H7 (cell line): ENCODE data around the gene TBC1D23. TPM values are rescaled to one million over a fixed set of nuclear protein-coding genes. Genes with fewer than 3 reads are reported as not detected.
"Not testable (repeated sequence)": the region's sequence is repeated elsewhere in the genome, so short reads cannot be mapped to it uniquely, and the experiment has no call there.

ENCODE experiments used
- DNase-seq: peaks from one replicate; pipeline ENCODE4 v3.0.0; 2012
- H3K27me3 ChIP-seq: 2 replicates; pipeline ENCODE4 v1.6.0; 2011; ENCODE audit warnings: mild to moderate bottlenecking, low read length; ENCODE audit not compliant: control insufficient read depth, insufficient read depth
- H3K36me3 ChIP-seq: replicated peaks from 2 replicates; pipeline ENCODE4 v1.5.1; 2011; ENCODE audit warnings: low read length; ENCODE audit not compliant: control insufficient read depth, insufficient read depth
- H3K4me3 ChIP-seq: 2 replicates; pipeline ENCODE4 v1.5.1; 2011; ENCODE audit warnings: low read depth, mild to moderate bottlenecking, control low read depth, low read length, moderate library complexity; ENCODE audit not compliant: insufficient read depth
- total RNA-seq: library from RNA; depleted of rRNA; stranded (reverse); fragments of >200 nt; shearing (Covaris generic); gene quantifications from 2 replicates; pipeline ENCODE4 v1.2.3, GENCODE V29; 2014

TBC1D23 gene
- total RNA-seq, 1 experiment from 2014 or later: 63.0 TPM

- Histone ChIP-seq H3K36me3 (no peaks in the 10 kb centered on the region; the same call in 1 of the 2 replicates), H3K27me3 (no peaks in the 10 kb centered on the region), H3K4me3 (no peak overlapping the region)
- DNase-seq: no peak
Measured at GRCh38 chr3:100306695-100307094, 45.9 kb downstream of the TBC1D23 start.

- no peak for DNase-seq
- no peaks in the 10 kb centered on the region for H3K36me3 ChIP-seq
- no peaks in the 10 kb centered on the region for H3K27me3 ChIP-seq
- H3K4me3 ChIP-seq: no peak overlapping the region
Measured at GRCh38 chr3:100310355-100310965, 49.7 kb downstream of the TBC1D23 start.

- DNase-seq: no peak
- no peaks in the 10 kb centered on the region for H3K27me3 ChIP-seq
- H3K36me3 ChIP-seq: no peaks in the 10 kb centered on the region
- no peak overlapping the region for H3K4me3 ChIP-seq
Measured at GRCh38 chr3:100311011-100311410, 50.2 kb downstream of the TBC1D23 start.

- Histone ChIP-seq H3K36me3 (no peaks in the 10 kb centered on the region; the same call in 1 of the 2 replicates), H3K4me3 (no peak overlapping the region), H3K27me3 (no peaks in the 10 kb centered on the region)
- DNase-seq: peak; percentile 18
Measured at GRCh38 chr3:100316641-100317069, 55.9 kb downstream of the TBC1D23 start.

DNA sequence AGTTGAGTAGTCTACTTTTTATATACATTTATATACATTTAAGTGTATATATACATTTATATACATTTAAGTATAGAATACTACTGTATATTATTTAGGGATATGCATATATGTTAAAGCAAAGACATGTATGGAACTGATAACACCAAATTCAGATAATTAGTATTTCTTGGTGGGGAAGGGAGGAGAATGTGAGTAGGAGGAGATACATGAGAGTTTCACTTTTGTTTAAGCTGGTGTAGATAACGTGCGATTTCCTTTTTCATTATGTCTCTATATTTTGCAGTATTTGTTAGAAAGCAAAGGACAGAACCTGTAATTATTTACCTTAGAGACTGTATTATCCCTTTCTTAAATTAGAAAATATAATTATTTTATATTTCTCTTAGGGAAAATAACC is 57.1 kb downstream of the TBC1D23 start:
- no peaks in the 10 kb centered on the region; the same call in 1 of the 2 replicates for H3K36me3 ChIP-seq
- H3K27me3 ChIP-seq: no peaks in the 10 kb centered on the region
- no peak for DNase-seq
- H3K4me3 ChIP-seq: no peak overlapping the region

DNA sequence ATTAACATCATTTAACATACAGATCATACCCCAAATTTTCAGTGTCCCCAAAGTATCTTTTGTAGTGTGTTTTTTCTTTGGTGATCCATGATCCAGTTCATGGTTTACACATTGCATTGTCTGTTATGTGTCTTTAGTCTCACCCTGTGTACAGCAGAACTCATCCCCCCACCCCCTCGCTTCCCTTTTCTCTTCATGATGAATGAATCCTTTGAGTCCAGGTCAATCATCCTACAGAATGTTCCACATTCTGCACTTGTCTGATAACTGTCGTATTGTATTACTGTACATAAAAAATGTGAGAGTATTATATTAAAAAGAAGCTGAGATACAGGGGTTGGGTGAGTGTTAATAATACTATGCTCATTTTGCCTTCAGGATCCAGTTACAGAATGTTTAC is 59.2 kb downstream of the TBC1D23 start:
- no peaks in the 10 kb centered on the region; the same call in 1 of the 2 replicates for H3K36me3 ChIP-seq
- no peak for DNase-seq
- H3K27me3 ChIP-seq: no peaks in the 10 kb centered on the region
- no peak overlapping the region for H3K4me3 ChIP-seq

DNA sequence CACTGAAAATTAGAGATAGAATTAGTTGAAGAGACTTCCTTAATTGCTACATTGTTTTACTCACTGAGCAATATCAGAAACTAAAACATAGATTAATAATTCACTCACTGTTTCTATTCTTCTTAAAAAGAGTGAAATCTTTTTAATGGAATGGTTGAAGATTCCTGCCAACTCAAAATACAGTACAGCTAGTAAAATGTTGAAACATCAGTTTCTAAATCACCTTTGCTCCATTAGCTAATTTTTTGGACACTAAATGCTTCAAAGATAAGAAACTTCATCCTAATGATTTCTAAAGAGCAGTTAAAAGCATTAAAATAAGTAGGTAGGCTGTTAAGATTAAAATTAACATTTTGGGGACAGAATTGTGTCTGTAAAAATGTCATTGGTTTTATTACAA is 63.3 kb downstream of the TBC1D23 start:
- Histone ChIP-seq H3K36me3 (no peaks in the 10 kb centered on the region; the same call in 1 of the 2 replicates), H3K4me3 (no peak overlapping the region), H3K27me3 (no peaks in the 10 kb centered on the region)
- no peak for DNase-seq

DNA sequence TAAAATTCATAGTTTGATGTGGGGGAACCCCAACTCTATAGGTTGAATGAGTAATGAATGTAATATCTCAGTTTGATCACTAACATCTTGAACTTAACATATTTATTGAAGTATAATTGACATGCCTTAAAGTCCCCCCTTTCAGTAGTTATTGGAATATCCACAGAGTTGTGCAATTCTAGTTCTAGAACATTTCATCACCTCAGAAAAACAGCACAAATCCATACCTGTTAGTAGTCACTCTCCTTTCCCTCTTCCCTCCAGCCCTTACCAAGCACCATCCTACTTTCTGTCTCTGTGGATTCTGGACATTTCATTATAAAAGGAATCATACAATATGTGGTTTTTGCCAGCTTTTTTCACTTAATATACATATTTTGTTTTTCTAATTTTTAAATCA is 65.0 kb downstream of the TBC1D23 start:
- H3K27me3 ChIP-seq: no peaks in the 10 kb centered on the region
- H3K4me3 ChIP-seq: no peak overlapping the region
- no peaks in the 10 kb centered on the region for H3K36me3 ChIP-seq
- DNase-seq: no peak

- DNase-seq, H3K27me3 ChIP-seq, H3K36me3 ChIP-seq, H3K4me3 ChIP-seq: not testable (repeated sequence)
Measured at GRCh38 chr3:100327377-100327776, 66.6 kb downstream of the TBC1D23 start.

GRCh38 chr3:100329800-100330489 is 69.2 kb downstream of the TBC1D23 start:
- no peaks in the 10 kb centered on the region for H3K27me3 ChIP-seq

DNA sequence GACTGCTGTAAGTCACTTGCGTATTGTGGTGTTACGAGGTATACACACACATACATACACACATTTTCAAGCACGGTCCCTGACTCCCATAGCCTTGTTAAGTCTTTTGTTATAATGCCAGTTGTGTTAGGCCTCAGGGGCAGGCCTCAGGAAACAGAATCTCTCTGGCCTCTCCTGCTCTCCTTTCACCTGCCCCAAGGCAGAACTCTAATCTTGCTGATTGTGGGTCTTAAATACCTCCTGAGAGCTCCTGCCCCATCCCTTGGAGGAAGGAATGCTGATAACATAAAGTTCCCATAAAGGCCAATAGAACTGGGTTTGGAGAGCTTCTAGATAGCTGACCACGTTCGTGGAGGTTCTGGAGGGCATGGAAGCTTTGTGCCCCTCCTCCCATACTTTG is 69.9 kb downstream of the TBC1D23 start:
- Histone ChIP-seq H3K36me3 (no peaks in the 10 kb centered on the region), H3K4me3 (no peak overlapping the region), H3K27me3 (no peaks in the 10 kb centered on the region)
- DNase-seq: no peak

More at GRCh38 chr3:100329800-100330489, 69.2 kb downstream of the TBC1D23 start:
- no peak for DNase-seq
- Histone ChIP-seq H3K36me3 (no peaks in the 10 kb centered on the region), H3K4me3 (no peak overlapping the region)

DNA sequence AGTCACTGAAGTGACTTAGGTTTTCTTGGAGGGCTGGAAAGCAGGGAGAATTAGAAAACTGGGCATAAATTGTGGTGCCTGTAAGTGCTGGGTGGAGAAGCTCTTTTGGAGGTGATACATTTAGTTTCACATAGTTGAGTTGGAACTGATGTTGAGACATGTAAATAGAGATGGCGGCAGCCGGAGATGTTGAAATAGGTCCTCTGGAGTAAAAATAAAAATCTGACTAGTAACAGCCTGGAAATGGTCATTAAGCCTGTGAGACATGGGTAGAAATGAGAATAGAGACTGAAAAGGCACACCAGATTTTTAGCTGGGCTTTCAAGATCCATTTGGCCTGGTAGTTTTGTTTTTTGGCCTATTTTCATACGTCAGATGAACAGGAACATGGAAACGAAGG is 70.9 kb downstream of the TBC1D23 start:
- H3K27me3 ChIP-seq: no peaks in the 10 kb centered on the region
- no peak overlapping the region for H3K4me3 ChIP-seq
- no peak for DNase-seq
- no peaks in the 10 kb centered on the region for H3K36me3 ChIP-seq

DNA sequence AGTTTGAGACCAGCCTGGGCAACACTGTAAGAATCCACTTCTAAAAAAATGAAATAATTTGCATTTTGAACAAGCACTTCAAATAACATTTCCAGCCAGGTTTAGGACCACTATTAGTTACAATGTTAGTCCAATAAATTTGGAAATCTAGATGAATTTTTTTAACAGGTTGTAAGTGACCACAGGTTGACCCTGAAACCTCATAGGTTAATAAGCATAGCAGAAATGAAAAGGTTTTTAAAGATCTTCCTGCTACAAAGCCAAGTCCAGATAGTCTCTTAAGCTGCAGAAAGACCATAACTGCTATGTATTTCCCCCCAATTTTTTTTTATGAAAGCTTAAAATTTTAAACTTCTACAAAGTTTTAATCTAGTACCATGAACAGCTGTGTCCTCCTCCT is 72.3 kb downstream of the TBC1D23 start:
- Histone ChIP-seq H3K36me3 (no peaks in the 10 kb centered on the region), H3K4me3 (no peak overlapping the region), H3K27me3 (no peaks in the 10 kb centered on the region)
- DNase-seq: no peak

DNA sequence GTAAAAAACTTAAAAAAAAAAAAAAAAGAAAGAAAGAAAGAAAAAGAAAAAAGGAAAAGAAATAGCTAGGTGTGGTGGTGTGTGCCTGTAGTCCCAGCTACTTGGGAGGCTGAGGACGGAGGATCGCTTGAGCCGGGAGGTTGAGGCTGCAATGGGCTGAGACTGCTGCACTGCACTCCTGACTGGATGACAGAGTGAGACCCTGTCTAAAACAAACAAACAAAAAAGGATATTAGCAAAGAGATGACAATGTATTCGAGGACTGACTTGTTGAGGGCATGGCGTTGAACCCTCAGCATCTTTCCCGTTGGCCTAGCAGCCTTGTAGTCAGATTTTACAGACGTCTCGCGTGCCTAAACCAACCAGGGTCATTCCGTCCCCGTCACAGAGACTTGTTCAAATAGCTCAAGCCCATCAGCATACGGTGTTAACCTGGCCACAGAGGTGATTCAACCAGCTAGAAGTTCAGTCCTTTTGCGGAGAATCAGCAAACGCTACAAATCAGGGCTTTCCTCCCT is 73.2 kb downstream of the TBC1D23 start:
- peak overlapping the region; percentile 72 for H3K4me3 ChIP-seq
- DNase-seq: no peak
- no peaks in the 10 kb centered on the region for H3K36me3 ChIP-seq
- no peaks in the 10 kb centered on the region for H3K27me3 ChIP-seq
